Tibial nerve (tissue), 4 donors: ENCODE data around the gene GABBR2.

Source experiments
- CTCF ChIP-seq, 5 experiments: fragments of 200-600 bp in 3 of 5; fragments of 450-650 bp in 2 of 5; sonication (generic) in 3 of 5; IDR thresholded peaks; one replicate each; pipeline ENCODE4 v1.5.1; 2016 to 2019; ENCODE audit warnings: antibody characterized with exemption in 5 of 5, mild to moderate bottlenecking in 3 of 5, moderate library complexity in 2 of 5
- EP300 ChIP-seq, 2 donors: sonication (generic); formaldehyde crosslinking; IDR thresholded peaks; one replicate each; pipeline ENCODE4 v1.6.1; 2017; ENCODE audit warnings: antibody characterized with exemption in 2 of 2, mild to moderate bottlenecking in 1 of 2
- POLR2A ChIP-seq, 2 donors: fragments of 450-650 bp; IDR thresholded peaks; one replicate each; pipeline ENCODE4 v1.6.1; 2017; ENCODE audit warnings: antibody characterized with exemption in 2 of 2, mild to moderate bottlenecking in 2 of 2, moderate library complexity in 2 of 2

DNA sequence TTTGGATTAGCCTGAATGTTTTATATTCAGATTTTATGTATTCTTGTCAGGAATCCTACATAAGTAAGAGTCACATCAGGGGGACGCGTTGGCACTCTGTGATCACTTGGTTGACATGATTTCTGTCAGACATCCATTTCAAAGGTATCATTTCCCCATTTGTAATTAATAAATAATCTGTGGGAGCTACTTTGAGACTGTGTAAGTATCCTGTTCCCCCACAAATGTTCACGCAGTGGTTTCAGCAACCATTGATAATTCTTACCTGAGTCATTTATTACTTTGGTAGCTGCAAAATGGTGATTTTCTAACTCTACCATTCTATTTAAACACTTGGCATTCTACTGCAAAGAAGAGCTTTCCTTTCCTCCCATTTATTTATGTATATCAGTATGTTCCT, 396.4 kb downstream of the GABBR2 start:
- TF ChIP-seq CTCF (IDR thresholded peaks at IDR 0.05) (no peak), EP300 (IDR thresholded peaks at IDR 0.05) (no peak), POLR2A (IDR thresholded peaks at IDR 0.05) (no peak)
